Brain pericyte (primary cell): ENCODE data around the gene LRCH4.
"Not testable (repeated sequence)": the region's sequence is repeated elsewhere in the genome, so short reads cannot be mapped to it uniquely, and the experiment has no call there.

Experiments
- DNase-seq: peaks from one replicate; pipeline ENCODE4 v3.0.0-alpha.2; 2012; ENCODE audit warnings: low read depth, low spot score

Gene LRCH4

DNA sequence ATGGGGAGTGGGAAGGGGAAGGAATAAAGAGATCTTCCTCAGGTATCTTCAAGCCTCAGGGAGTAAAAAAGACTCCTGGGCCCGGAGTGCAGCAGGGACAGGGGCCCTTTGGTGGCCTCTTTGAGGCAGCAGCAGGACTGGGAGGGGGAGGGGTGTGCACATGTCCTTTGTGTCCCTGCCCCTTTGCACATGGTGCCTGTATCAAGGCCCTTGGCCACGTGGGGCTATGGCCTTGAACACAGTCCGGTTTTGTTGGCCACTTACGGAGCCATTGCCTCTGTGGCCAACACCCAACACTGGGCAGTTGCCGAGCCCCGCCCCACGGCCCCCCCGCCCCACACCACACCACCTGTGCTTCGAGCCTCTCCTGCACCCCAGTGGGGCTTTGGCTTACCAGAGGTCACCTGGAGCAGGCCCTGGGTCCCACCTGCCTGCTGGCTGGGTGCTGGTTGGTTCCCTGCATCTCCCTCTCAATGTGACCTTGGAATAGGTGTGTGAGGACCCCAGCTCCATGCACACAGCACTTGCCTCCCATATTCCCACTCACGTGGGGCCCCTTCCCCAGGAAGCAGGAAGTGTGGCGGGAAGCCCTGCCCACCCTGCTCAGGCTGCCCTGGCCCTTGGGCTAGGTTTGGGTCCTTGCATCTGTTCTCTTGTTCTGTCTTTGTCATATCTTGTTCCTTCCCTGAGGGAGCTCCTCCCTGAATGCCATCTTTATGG is 17.6 kb downstream of the LRCH4 start:
- DNase-seq: no peak

DNA sequence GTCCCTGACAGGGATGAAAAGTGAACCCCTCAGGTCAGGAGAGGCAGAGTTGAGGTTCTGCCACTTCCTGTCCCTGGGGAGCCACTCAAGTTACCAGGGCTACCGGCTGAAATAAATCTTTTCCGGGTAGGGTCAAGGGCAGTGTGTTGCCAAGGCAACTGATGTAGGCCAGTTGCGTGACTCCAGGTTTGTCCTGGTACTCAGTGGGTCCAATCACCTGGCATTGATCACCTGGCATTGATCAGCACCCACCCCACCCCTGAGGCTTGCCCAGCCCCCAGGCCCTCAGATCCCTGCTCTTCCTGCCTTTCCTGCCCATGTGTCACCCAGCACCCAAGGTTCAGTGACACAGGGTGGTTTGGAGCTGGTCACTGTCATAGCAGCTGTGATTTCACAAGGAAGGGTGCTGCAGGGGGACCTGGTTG is 18.2 kb downstream of the LRCH4 start:
- DNase-seq: no peak

- no peak for DNase-seq
Measured at GRCh38 chr7:100567031-100567730, 18.7 kb downstream of the LRCH4 start.

DNA sequence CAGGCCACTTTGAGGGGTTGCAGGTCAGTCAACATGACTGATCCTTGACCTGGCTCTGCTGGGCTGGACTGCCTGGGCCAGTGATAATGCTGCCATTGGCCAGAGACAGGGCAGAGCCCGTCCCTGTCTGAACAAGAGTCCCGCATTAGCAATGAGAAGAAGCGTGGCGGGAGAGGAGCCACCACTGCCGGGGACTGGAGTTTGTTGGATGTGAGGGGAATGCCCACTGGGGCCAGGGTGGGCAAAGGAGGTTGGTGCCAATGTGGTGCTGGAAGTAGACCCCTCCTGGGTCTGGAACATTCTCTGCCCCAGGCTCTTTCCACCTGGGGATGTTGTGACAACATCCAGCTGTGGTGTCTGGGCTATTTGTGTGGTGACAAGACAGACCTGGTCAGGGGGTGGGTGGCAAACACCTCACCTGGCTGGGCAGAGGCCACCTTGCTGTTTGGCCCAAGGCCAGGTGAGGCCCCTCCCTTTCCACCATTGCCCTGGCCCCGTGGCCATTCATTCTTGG is 19.9 kb downstream of the LRCH4 start:
- DNase-seq: no peak

DNA sequence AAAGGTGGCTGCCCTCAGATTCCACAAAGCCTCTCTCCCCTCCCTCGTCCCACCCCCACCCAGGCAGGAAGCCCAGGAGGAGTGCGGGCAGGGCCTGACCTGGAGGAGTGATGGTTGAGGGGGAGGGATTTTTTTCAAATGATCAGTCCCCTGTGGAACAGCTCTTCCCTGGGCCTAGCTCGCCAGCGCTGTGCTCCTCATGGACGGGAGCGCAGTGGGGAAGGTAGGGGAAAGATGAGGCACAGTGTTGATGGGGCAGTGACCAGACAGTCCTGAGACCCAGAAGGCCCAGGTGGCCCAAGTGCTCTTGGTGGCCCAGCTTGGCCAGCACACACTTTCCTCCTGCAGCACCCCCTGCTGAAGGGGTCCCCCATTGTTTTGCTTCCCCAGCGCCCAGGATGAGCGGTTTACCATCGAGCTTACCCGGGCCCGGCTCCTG is 20.8 kb downstream of the LRCH4 start:
- DNase-seq: no peak

DNA sequence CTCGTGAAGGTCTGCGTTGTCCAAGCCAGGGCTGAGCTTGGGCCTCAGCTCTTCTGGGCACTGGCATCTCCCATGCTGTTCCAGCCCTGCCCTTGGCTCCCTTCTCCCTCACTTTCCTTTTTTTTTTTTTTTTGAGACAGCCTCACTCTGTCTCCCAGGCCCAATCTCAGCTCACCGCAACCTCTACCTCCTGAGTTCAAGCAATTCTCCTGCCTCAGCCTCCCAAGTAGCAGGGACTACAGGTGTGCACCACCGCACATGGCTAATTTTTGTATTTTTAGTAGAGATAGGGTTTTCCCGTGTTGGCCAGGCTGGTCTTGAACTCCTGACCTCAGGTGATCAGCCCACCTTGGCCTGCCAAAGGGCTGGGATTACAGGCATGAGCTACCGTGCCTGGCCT is 21.5 kb downstream of the LRCH4 start:
- DNase-seq: not testable (repeated sequence)

GRCh38 chr7:100563809-100564400 is 22.0 kb downstream of the LRCH4 start:
- no peak for DNase-seq

- DNase-seq: no peak
Measured at GRCh38 chr7:100563100-100563564, 22.8 kb downstream of the LRCH4 start.

DNA sequence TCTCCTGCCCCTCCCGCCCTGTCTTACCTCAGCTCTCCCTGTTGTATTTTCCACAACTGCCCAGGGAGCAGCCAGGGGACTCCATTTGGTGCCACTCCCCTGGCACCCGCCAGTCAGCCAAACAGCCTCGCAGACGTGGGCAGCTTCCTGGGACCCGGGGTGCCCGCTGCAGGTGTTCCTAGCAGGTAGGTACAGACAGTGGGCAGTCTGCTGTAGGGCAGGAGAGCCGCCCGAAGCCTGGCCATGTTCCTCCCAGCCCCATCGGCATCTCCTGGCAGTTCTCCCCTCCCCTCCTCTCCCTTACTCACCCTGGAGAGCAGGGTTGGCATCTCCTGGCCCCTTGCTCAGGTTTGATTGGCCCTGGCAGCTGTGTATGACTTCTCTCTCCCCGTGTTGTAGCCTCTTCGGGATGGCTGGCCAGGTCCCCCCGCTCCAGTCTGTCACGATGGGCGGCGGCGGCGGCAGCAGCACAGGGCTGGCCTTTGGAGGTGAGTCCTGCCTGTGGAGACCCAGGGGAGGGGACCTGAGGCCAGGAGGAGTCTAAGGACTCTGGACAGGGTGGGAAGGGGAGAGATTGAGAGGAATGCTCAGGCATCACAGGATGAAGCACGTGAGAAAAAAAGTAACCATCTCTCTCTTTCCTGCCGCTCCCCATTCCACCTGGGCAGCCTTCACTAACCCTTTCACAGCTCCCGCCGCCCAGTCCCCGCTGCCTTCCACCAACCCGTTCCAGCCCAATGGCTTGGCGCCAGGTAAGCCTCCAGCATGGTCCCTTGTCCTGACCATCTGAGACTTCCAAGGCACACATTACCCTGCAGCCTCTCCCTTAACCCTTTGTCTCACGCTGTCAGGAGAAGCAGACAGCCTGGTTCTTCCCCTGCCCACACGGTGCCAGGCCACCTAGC is 23.5 kb downstream of the LRCH4 start:
- DNase-seq: no peak

GRCh38 chr7:100561491-100562194 is 24.3 kb downstream of the LRCH4 start:
- no peak for DNase-seq

- DNase-seq: no peak
Measured at GRCh38 chr7:100559127-100559526, 26.8 kb downstream of the LRCH4 start.

DNA sequence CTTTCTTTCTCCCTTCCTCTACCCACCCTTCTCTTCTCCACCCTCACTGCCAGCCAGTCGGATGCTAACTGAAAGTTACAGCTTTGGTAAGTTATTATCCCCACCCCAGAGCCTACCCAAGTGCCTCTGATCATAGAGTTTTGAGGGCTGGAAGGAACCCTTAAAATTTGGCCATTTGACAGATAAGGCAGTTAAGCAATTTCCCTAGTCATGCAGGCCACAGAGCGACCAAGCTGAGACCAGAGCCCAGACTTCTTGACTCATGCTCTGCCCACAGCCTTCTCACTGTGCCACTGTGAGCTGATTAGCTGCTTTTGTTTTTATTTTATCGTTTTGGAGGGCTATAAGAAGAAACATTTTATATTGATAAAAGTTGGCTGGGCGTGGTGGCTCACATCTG is 29.4 kb downstream of the LRCH4 start:
- DNase-seq: no peak

DNA sequence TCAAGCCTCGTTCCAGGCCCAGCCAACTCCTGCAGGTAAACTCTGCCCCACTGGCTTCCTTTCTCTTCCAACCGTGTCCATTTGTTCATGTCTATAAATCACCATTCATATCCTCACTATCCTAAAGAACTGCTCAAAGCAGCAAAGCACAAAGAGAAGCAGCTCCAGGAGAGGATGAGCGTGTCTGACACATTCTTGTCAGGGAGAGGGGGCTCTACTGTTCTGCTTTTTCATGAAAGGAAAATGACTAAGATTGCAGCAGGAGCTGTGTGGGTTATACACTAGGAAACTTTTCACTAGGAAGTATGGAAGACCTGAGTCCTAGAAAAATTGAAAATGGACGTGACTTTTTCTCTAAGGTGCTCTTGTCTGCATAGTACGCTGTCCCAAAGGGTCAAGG is 30.2 kb downstream of the LRCH4 start:
- DNase-seq: no peak

GRCh38 chr7:100553032-100553431 is 32.9 kb downstream of the LRCH4 start:
- DNase-seq: no peak

GRCh38 chr7:100552532-100552931 is 33.4 kb downstream of the LRCH4 start:
- no peak for DNase-seq

DNA sequence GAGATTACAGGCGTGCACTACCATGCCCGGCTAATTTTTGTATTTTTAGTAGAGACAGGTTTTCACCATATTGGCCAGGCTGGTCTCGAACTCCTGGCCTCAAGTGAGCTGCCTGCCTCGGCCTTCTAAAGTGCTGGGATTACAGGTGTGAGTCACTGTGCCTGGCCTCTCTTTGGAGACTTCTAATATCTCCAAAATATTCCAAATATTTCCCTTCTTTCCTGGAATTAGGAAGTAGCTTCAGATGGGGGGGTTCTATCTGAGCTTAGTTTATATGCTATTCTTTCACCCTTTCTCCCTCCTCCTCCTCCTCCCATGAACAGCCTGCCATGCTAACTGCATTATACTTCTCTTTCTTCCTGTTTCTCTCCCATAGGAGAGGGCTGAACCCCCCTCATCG is 37.5 kb downstream of the LRCH4 start:
- not testable (repeated sequence) for DNase-seq

DNA sequence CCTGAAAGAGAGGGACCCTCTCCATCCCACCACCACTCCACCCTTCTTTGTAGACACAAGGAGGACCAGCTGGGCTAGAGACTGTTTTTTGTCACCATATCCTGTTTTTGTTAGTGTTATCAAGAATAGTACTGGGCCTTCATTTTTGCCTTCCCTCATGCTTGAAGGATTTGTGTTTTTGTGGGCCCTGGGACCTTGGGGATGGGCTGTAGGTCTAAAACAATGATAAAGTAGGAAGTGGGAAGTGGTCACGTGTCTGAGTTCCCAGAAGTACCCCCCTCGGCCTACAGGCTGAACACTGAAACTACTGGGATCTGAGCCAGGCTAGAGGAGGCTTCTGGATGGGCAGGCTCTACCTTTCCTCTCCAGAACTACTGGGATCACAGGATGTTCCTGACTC is 38.1 kb downstream of the LRCH4 start:
- DNase-seq: no peak

DNA sequence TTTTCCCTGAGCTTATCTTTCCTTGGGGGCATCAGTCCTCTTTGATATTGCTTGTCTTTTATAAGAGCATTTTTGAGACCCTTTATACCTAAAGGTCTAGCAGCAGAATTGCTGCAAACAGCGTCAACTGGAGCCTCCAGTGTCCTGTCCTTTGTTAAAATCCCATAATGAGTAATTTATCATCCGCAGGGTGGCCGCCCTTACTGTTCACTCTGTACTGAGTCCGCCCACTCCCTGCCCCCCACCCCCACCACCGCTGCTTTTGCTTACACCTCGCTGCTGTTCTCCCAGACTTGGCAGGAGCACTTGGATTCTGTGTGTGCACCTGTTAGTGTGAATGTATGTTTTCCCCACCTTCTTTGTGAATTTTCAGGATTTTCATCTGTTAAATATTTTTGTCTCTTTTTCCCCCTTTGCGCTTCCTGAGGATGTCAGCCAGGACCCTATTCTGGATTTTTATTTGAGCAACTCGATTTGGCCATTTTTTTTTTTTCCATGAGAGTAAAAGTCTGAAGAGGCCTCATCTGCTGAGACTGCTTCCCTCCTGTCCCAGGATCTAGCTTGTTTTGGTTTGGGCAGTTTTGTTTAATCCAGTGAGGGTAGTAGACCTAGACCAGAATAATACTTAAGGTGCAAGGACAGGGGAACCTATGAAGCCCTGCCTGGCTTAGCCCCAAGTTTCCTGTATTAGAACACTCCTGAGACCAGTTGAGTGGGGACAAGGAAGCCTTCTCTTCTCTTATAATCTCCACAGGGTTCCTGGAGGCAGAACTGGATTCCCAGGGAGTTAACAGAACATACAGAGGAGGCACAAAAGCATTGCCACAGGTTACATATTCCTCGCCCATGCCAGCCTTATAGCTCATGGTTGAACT is 38.8 kb downstream of the LRCH4 start:
- no peak for DNase-seq

DNA sequence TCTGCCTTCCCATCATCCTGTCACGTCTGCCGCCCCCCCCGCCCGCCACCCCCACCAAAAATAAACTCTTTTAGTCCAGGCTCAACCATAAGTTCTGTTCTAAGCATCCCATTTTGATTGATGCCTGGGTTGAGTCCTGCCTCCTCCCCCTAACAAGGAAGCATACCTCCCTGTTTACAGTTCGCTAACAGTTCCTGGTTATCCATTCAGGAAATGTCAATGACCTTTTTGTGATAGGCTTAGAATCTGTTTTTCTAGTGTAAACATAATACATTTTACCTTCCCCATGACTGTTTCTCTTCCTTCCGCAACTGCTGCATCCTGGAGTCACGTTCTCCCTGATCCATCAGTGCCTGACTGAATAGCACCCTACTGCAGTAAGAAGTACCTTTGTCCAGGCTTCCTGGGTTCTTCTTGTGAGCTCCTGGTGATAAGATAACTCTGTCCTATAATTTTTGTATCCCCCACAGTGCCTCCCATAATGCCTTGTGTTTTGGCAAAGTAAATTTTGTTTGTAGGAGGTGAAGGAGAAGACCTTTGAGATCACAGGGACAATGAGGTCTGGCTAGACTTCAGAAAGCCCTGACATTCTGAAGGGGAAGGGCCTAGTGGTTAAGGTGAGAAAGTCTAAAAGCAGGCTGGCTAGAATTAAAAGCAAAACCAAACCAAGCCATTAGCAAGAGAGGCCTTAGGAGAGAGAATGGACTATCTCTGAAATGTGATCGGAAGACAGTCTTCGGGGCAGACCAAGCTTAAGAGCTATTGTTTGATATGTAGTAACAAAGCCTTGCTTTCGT is 39.6 kb downstream of the LRCH4 start:
- no peak for DNase-seq
